Calu3 (cell line): Measurements from ENCODE around the gene PRKCA. TPM values are rescaled to one million over a fixed set of nuclear protein-coding genes. Genes with fewer than 3 reads are reported as not detected.
"Not testable (repeated sequence)": the region's sequence is repeated elsewhere in the genome, so short reads cannot be mapped to it uniquely, and the experiment has no call there.

Experiments
- BruUV-seq: library from RNA; stranded (reverse); fragments of 400-500 nt; replicated peaks from 2 replicates; lab custom pipeline; 2021; lab: Mats Ljungman, UMichigan
- CTCF ChIA-PET: fragments of 300-600 bp; sonication (Branson Sonifier 250); formaldehyde crosslinking; loops from one replicate; lab custom pipeline; 2022; ENCODE audit warnings: antibody characterized with exemption; lab: Charles Lee
- DNase-seq: peaks from one replicate; pipeline ENCODE4 v3.0.0; 2022
- H3K27ac Mint-ChIP-seq: one replicate; pipeline ENCODE4 v1.8.0; 2022; ENCODE audit warnings: mixed read lengths; ENCODE audit not compliant: unreplicated experiment
- H3K27me3 Mint-ChIP-seq: one replicate; pipeline ENCODE4 v1.8.0; 2022; ENCODE audit warnings: mixed read lengths; ENCODE audit not compliant: unreplicated experiment
- H3K36me3 Mint-ChIP-seq: one replicate; pipeline ENCODE4 v1.8.0; 2022; ENCODE audit warnings: mild to moderate bottlenecking, moderate library complexity, mixed read lengths; ENCODE audit not compliant: insufficient read depth, unreplicated experiment
- H3K4me1 Mint-ChIP-seq: one replicate; pipeline ENCODE4 v1.8.0; 2022; ENCODE audit warnings: mild to moderate bottlenecking, low read depth, mixed read lengths; ENCODE audit not compliant: unreplicated experiment
- H3K4me3 Mint-ChIP-seq: one replicate; pipeline ENCODE4 v1.8.0; 2022; ENCODE audit warnings: mild to moderate bottlenecking, low read depth, moderate library complexity, mixed read lengths; ENCODE audit not compliant: unreplicated experiment
- H3K9me3 Mint-ChIP-seq: one replicate; pipeline ENCODE4 v1.8.0; 2022; ENCODE audit warnings: low read depth, mixed read lengths; ENCODE audit not compliant: unreplicated experiment
- CTCF ChIP-seq: fragments of 200-600 bp; IDR thresholded peaks from one replicate; pipeline ENCODE4 v1.8.0; 2022; ENCODE audit warnings: antibody characterized with exemption; ENCODE audit not compliant: unreplicated experiment
- intact Hi-C: fragments of 100-400 bp; cut with micrococcal nuclease; formaldehyde crosslinking; loops from one replicate; pipeline ENCODE4 v1.10.0; 2022; ENCODE audit not compliant: unreplicated experiment
- total RNA-seq: library from RNA; stranded (reverse); gene quantifications from 2 replicates; pipeline ENCODE4 v1.2.3, GENCODE V29; 2022

PRKCA gene
- total RNA-seq, 1 experiment from 2014 or later = 126 TPM

GRCh38 chr17:66287911-66288310, 14.5 kb upstream of the PRKCA start:
- Mint-ChIP-seq H3K4me3 (no peak overlapping the region), H3K27ac (no peak overlapping the region), H3K27me3 (no peaks in the 10 kb centered on the region), H3K36me3 (no peaks in the 10 kb centered on the region), H3K4me1 (peaks cover 9% of the 10 kb centered on the region), H3K9me3 (no peaks in the 10 kb centered on the region)
- no TSS peak for BruUV-seq
- intact Hi-C loops = no loop called here
- CTCF ChIA-PET = interaction anchor here (0.7 to 1.1 kb wide), 2 partner anchors 12 to 386 kb away, joined by 3 to 4 read pairs; no protein-coding TSS in a partner anchor
- TF ChIP-seq CTCF = no peak
- no peak for DNase-seq

GRCh38 chr17:66290101-66290722, 12.2 kb upstream of the PRKCA start:
- Mint-ChIP-seq H3K36me3 (no peaks in the 10 kb centered on the region), H3K4me1 (peaks cover 9% of the 10 kb centered on the region), H3K9me3 (no peaks in the 10 kb centered on the region), H3K4me3 (no peak overlapping the region), H3K27ac (no peak overlapping the region), H3K27me3 (no peaks in the 10 kb centered on the region)
- CTCF ChIA-PET = interaction anchor here (0.7 kb wide), 1 partner anchor 401 kb away, joined by 3 read pairs; no protein-coding TSS in a partner anchor
- BruUV-seq = no TSS peak
- DNase-seq = no peak
- intact Hi-C loops = no loop called here
- no peak for TF ChIP-seq CTCF

- CTCF ChIA-PET = interaction anchor here (0.6 kb wide), 2 partner anchors 22 to 41 kb away, joined by 3 to 5 read pairs; no protein-coding TSS in a partner anchor
- Mint-ChIP-seq H3K36me3 (no peaks in the 10 kb centered on the region), H3K4me3 (no peak overlapping the region), H3K27ac (no peak overlapping the region), H3K9me3 (no peaks in the 10 kb centered on the region), H3K27me3 (no peaks in the 10 kb centered on the region), H3K4me1 (peaks cover 9% of the 10 kb centered on the region)
- intact Hi-C loops = no loop called here
- no TSS peak for BruUV-seq
- DNase-seq = no peak
- no peak for TF ChIP-seq CTCF
These were observed 10.1 kb upstream of the PRKCA start for GRCh38 chr17:66292353-66292752.

GRCh38 chr17:66296289-66296725, 6.1 kb upstream of the PRKCA start:
- intact Hi-C loops = no loop called here
- BruUV-seq = no TSS peak
- DNase-seq = no peak
- no peak overlapping the region for H3K4me3 Mint-ChIP-seq
- H3K27ac Mint-ChIP-seq = no peak overlapping the region
- CTCF ChIA-PET = no interaction called here
- peaks cover 12% of the 10 kb centered on the region for H3K36me3 Mint-ChIP-seq
- no peaks in the 10 kb centered on the region for H3K27me3 Mint-ChIP-seq
- H3K4me1 Mint-ChIP-seq = peaks cover 16% of the 10 kb centered on the region
- no peaks in the 10 kb centered on the region for H3K9me3 Mint-ChIP-seq
- no peak for TF ChIP-seq CTCF

- H3K27ac Mint-ChIP-seq, H3K4me3 Mint-ChIP-seq, intact Hi-C loops, H3K27me3 Mint-ChIP-seq, DNase-seq, CTCF ChIA-PET, H3K9me3 Mint-ChIP-seq, BruUV-seq: not testable (repeated sequence)
- Mint-ChIP-seq H3K36me3 (peaks cover 23% of the 10 kb centered on the region), H3K4me1 (peaks cover 19% of the 10 kb centered on the region)
These were observed 5.0 kb upstream of the PRKCA start for GRCh38 chr17:66297443-66297842.
